ENCODE results near the gene CCP110. TPM values are rescaled to one million over a fixed set of nuclear protein-coding genes. Genes with fewer than 3 reads are reported as not detected.

The CCP110 gene
- total RNA-seq, 1 donor from 2014 or later = 25.5 TPM

DNA sequence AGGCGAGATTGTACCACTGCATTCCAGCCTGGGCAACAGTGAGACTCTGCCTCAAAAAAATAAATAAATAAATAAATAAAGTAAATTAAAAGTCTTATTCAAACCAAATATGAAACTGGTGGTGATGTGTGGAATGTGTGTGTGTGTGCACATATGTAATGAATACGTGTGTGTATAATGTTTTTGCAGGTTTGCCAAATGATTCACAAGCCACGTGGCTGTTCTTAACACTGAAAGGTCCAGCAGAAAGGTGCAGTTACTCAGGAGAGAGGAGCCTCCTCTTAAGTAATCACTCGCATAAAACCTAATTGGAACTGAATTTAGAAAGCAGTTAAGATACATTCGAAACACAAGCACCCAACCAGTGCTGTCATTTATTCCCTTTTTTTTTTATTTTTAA, 24.7 kb upstream of the CCP110 start:
- no peak overlapping the region for H3K27ac Mint-ChIP-seq
- no peaks in the 10 kb centered on the region for H3K9me3 Mint-ChIP-seq (ENCODE audit: low read depth)
- H3K27me3 Mint-ChIP-seq = no peaks in the 10 kb centered on the region
- DNase-seq (ENCODE audit: low spot score, unreplicated experiment) = no peak
- H3K4me3 Mint-ChIP-seq (ENCODE audit: low read depth) = no peak overlapping the region
- peaks cover 28% of the 10 kb centered on the region for H3K36me3 Mint-ChIP-seq (ENCODE audit: insufficient read depth)
- TF ChIP-seq, protein P1, sequence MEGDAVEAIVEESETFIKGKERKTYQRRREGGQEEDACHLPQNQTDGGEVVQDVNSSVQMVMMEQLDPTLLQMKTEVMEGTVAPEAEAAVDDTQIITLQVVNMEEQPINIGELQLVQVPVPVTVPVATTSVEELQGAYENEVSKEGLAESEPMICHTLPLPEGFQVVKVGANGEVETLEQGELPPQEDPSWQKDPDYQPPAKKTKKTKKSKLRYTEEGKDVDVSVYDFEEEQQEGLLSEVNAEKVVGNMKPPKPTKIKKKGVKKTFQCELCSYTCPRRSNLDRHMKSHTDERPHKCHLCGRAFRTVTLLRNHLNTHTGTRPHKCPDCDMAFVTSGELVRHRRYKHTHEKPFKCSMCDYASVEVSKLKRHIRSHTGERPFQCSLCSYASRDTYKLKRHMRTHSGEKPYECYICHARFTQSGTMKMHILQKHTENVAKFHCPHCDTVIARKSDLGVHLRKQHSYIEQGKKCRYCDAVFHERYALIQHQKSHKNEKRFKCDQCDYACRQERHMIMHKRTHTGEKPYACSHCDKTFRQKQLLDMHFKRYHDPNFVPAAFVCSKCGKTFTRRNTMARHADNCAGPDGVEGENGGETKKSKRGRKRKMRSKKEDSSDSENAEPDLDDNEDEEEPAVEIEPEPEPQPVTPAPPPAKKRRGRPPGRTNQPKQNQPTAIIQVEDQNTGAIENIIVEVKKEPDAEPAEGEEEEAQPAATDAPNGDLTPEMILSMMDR (IDR thresholded peaks at IDR 0.05; ENCODE audit: unreplicated experiment) = no peak
- H3K4me1 Mint-ChIP-seq (ENCODE audit: low read depth) = no peaks in the 10 kb centered on the region

- TF ChIP-seq, protein P1 (IDR thresholded peaks at IDR 0.05; ENCODE audit: unreplicated experiment) = no peak
- Mint-ChIP-seq H3K9me3 (ENCODE audit: low read depth) (no peaks in the 10 kb centered on the region), H3K27ac (no peak overlapping the region), H3K4me3 (ENCODE audit: low read depth) (no peak overlapping the region), H3K36me3 (ENCODE audit: insufficient read depth) (peaks cover 29% of the 10 kb centered on the region), H3K27me3 (no peaks in the 10 kb centered on the region), H3K4me1 (ENCODE audit: low read depth) (no peaks in the 10 kb centered on the region)
- no peak for DNase-seq (ENCODE audit: low spot score, unreplicated experiment)
These were observed 24.3 kb upstream of the CCP110 start for GRCh38 chr16:19499481-19499880.

DNA sequence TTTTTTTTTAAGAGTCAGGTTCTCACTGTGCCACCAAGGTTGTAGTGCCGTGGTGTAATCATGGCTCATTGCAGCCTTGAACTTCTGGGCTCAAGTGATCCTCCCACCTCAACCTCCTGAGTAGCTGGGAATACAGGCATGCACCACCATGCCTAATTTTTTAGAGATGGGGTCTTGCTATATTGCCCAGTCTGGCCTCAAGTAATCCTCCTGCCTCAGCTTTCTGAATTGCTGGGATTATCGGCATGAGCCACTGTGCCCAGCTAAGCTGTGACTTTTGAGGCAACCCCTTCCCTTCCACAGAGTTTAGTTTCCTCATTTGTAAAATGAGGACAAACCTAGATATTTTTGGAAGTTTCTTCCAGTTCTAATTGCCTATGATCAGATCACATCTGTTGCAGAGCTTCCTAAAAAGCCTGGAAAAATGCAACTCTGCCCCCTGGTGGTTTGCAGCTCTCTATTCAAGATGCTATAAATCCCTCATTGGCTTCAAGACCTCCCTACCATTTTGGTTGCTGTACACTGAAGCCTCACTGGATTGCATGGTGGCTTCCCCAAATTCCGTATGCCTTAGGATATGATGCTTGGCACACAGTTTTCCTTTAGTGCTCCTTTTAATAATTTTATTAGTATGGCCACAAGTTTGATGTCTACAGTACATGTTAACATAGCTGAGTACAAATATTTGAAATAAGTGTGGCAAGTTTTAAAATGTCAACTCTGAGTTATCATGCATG, 21.2 kb upstream of the CCP110 start:
- H3K4me1 Mint-ChIP-seq (ENCODE audit: low read depth) = peaks cover 6% of the 10 kb centered on the region
- H3K9me3 Mint-ChIP-seq (ENCODE audit: low read depth) = no peaks in the 10 kb centered on the region
- H3K36me3 Mint-ChIP-seq (ENCODE audit: insufficient read depth) = peaks cover 44% of the 10 kb centered on the region

GRCh38 chr16:19503461-19504075, 20.2 kb upstream of the CCP110 start:
- Mint-ChIP-seq H3K36me3 (ENCODE audit: insufficient read depth) (peaks cover 43% of the 10 kb centered on the region), H3K4me3 (ENCODE audit: low read depth) (no peak overlapping the region), H3K9me3 (ENCODE audit: low read depth) (no peaks in the 10 kb centered on the region), H3K27ac (no peak overlapping the region), H3K4me1 (ENCODE audit: low read depth) (peaks cover 6% of the 10 kb centered on the region), H3K27me3 (no peaks in the 10 kb centered on the region)
- TF ChIP-seq, protein P1 (IDR thresholded peaks at IDR 0.05; ENCODE audit: unreplicated experiment) = no peak
- no peak for DNase-seq (ENCODE audit: low spot score, unreplicated experiment)

More for the DNA sequence above, 21.2 kb upstream of the CCP110 start:
- peak; percentile 68 for DNase-seq (ENCODE audit: low spot score, unreplicated experiment)
- TF ChIP-seq, protein P1 (IDR thresholded peaks at IDR 0.05; ENCODE audit: unreplicated experiment) = peak; percentile 83
- Mint-ChIP-seq H3K27me3 (no peaks in the 10 kb centered on the region), H3K27ac (no peak overlapping the region), H3K4me3 (ENCODE audit: low read depth) (no peak overlapping the region)

GRCh38 chr16:19505600-19506303, 18.0 kb upstream of the CCP110 start:
- peaks cover 38% of the 10 kb centered on the region for H3K36me3 Mint-ChIP-seq (ENCODE audit: insufficient read depth)
- DNase-seq (ENCODE audit: low spot score, unreplicated experiment) = no peak
- TF ChIP-seq, protein P1 (IDR thresholded peaks at IDR 0.05; ENCODE audit: unreplicated experiment) = no peak
- no peak overlapping the region for H3K4me3 Mint-ChIP-seq (ENCODE audit: low read depth)
- peak overlapping the region; percentile 35 for H3K27ac Mint-ChIP-seq
- H3K9me3 Mint-ChIP-seq (ENCODE audit: low read depth) = no peaks in the 10 kb centered on the region
- H3K4me1 Mint-ChIP-seq (ENCODE audit: low read depth) = peaks cover 6% of the 10 kb centered on the region
- no peaks in the 10 kb centered on the region for H3K27me3 Mint-ChIP-seq

All from progenitor cell of endocrine pancreas (in vitro differentiated cells).